GM12892 (cell line): ENCODE data around the gene MAGI3.

Experiments
- POLR2A ChIP-seq: IDR thresholded peaks from 2 replicates; pipeline ENCODE4 v1.6.1; 2011; ENCODE audit warnings: low read depth, low read length, control low read depth
- POLR2AphosphoS5 ChIP-seq: IDR thresholded peaks from 2 replicates; pipeline ENCODE4 v1.6.1; 2011; ENCODE audit warnings: low read depth, low read length, control low read depth

GRCh38 chr1:113409363-113409762 lies 19.0 kb downstream of the MAGI3 start:
- no peak for TF ChIP-seq POLR2A
- no peak for TF ChIP-seq POLR2AphosphoS5
